CD4-positive, alpha-beta memory T cell (primary cell): ENCODE measurements around the gene EHD2. TPM values are rescaled to one million over a fixed set of nuclear protein-coding genes. Genes with fewer than 3 reads are reported as not detected.
"Not testable (repeated sequence)": the region's sequence is repeated elsewhere in the genome, so short reads cannot be mapped to it uniquely, and the experiment has no call there.

ENCODE experiments used
- CTCF ChIA-PET: fragments of 350-600 bp; sonication (Branson Sonifier 250); formaldehyde crosslinking; loops from one replicate; lab custom pipeline; 2021; ENCODE audit warnings: inconsistent platforms; ENCODE audit not compliant: partially characterized antibody; lab: Charles Lee
- POLR2A ChIA-PET: fragments of 350-600 bp; sonication (Branson Sonifier 250); formaldehyde crosslinking; loops from one replicate; lab custom pipeline; 2021; ENCODE audit not compliant: partially characterized antibody; lab: Charles Lee
- DNase-seq, 5 donors: peaks; one replicate each; pipeline versions ENCODE4 v3.0.0 to v3.0.0-alpha.2; 2020 to 2022; ENCODE audit warnings: mixed read lengths in 1 of 5
- H3K27ac ChIP-seq: one replicate; pipeline ENCODE4 v1.7.0; 2013; ENCODE audit warnings: low read depth, low read length
- H3K27me3 ChIP-seq: 2 replicates; pipeline ENCODE4 v1.7.0; 2013; ENCODE audit warnings: mild to moderate bottlenecking, low read length, moderate library complexity; ENCODE audit not compliant: insufficient read depth
- H3K36me3 ChIP-seq: 2 replicates; pipeline ENCODE4 v1.7.0; 2013; ENCODE audit warnings: mild to moderate bottlenecking, low read length, moderate library complexity; ENCODE audit not compliant: insufficient read depth
- H3K4me1 ChIP-seq: 2 replicates; pipeline ENCODE4 v1.7.0; 2013; ENCODE audit warnings: mild to moderate bottlenecking, low read length, moderate library complexity; ENCODE audit not compliant: insufficient read depth
- H3K4me3 ChIP-seq, 2 donors: one replicate each; pipeline ENCODE4 v1.7.0; 2013; ENCODE audit warnings: low read length in 2 of 2, mild to moderate bottlenecking in 1 of 2
- H3K9me3 ChIP-seq, 2 donors: one replicate each; pipeline ENCODE4 v1.7.0; 2013; ENCODE audit warnings: low read length in 2 of 2, control low read depth in 1 of 2; ENCODE audit not compliant: control insufficient read depth in 1 of 2
- H3K27ac Mint-ChIP-seq, 7 donors: one replicate each; pipeline ENCODE4 v1.8.0; 2020 to 2021; ENCODE audit warnings: mixed read lengths in 7 of 7, mild to moderate bottlenecking in 6 of 7, inconsistent platforms in 3 of 7, moderate library complexity in 3 of 7
- H3K27me3 Mint-ChIP-seq, 2 donors: one replicate each; pipeline ENCODE4 v1.8.0; 2020 to 2021; ENCODE audit warnings: mixed read lengths in 2 of 2
- H3K36me3 Mint-ChIP-seq, 2 donors: one replicate each; pipeline ENCODE4 v1.8.0; 2020 to 2021; ENCODE audit warnings: mixed read lengths in 2 of 2, inconsistent platforms in 1 of 2, mild to moderate bottlenecking in 1 of 2
- H3K4me1 Mint-ChIP-seq, 4 donors: one replicate each; pipeline ENCODE4 v1.8.0; 2020 to 2021; ENCODE audit warnings: mixed read lengths in 4 of 4, mild to moderate bottlenecking in 1 of 4
- H3K4me3 Mint-ChIP-seq, 8 donors: one replicate each; pipeline ENCODE4 v1.8.0; 2020 to 2021; ENCODE audit warnings: mixed read lengths in 8 of 8, mild to moderate bottlenecking in 7 of 8, moderate library complexity in 6 of 8, inconsistent platforms in 3 of 8
- H3K9me3 Mint-ChIP-seq, 8 donors: one replicate each; pipeline ENCODE4 v1.8.0; 2020 to 2021; ENCODE audit warnings: mixed read lengths in 8 of 8, mild to moderate bottlenecking in 5 of 8, inconsistent platforms in 3 of 8, moderate library complexity in 1 of 8
- intact Hi-C: fragments of 100-400 bp; cut with micrococcal nuclease; formaldehyde crosslinking; loops from one replicate; pipeline ENCODE4 v1.15.1; 2023
- polyA plus RNA-seq, 2 donors: library from polyadenylated mRNA; unstranded; fragments of 300-500 nt; fragmentation: Illumina TruSeq; gene quantifications; one replicate each; pipeline ENCODE4 v1.2.3, GENCODE V29; 2021
- total RNA-seq, 2 experiments: library from RNA; stranded (reverse); gene quantifications; one replicate each; pipeline ENCODE4 v1.2.3, GENCODE V29; 2021

The EHD2 gene
- total and polyA plus RNA-seq, 4 experiments from 2014 or later, result not detected

DNA sequence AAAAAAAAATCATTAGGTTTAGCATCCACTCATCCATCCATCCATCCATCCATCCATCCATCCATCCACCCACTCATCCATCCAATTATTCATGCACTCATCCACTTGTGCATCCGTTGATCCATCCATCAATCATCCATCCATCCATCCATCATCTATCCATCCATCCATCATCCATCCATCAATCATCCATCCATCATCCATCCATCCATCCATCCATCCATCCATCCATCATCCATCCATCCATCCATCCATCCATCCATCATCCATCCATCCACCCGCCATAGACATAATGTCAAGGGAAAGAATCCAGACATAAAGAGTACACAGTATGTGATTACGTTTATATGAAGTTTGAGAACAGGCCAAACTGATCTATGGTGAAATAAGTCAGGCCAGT lies 56.3 kb downstream of the EHD2 start:
- H3K27me3 Mint-ChIP-seq, result no peaks in the 10 kb centered on the region
- Histone ChIP-seq H3K4me1 (no peaks in the 10 kb centered on the region), H3K27ac (no peak overlapping the region), H3K36me3 (no peaks in the 10 kb centered on the region), H3K27me3 (no peaks in the 10 kb centered on the region), H3K9me3 (no peaks in the 10 kb centered on the region), H3K4me3 (no peak overlapping the region)
- no peak overlapping the region for H3K27ac Mint-ChIP-seq
- peaks cover 0 to 7% (median 0%) of the 10 kb centered on the region in 4 donors for H3K4me1 Mint-ChIP-seq
- H3K36me3 Mint-ChIP-seq, result no peaks in the 10 kb centered on the region
- DNase-seq, result no peak
- H3K4me3 Mint-ChIP-seq, result no peak overlapping the region
- ChIA-PET CTCF (no interaction called here), POLR2A (no interaction called here)
- peaks cover 0 to 2% (median 0%) of the 10 kb centered on the region in 8 donors for H3K9me3 Mint-ChIP-seq
- intact Hi-C loops, result no loop called here

DNA sequence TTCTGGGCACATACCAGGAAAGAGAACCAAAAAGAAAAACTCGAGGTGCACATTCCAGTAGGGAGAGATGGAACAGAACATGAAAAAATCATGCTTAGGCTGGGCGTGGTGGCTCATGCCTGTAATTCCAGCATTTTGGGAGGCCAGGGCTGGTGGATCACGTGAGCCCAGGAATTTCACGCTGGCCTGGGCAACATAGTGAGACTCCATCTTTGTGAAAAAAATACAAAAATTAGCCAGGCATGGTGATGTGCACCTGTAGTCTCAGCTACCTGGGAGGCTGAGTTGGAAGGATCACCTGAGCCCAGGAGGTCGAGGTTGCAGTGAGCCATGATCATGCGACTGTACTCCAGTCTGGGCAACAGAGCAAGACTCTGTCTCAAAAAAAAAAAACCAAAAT lies 58.1 kb downstream of the EHD2 start:
- intact Hi-C loops, H3K4me1 Mint-ChIP-seq, H3K9me3 Mint-ChIP-seq, H3K27ac Mint-ChIP-seq, DNase-seq, H3K27me3 ChIP-seq, H3K4me3 ChIP-seq, H3K36me3 ChIP-seq, POLR2A ChIA-PET, H3K27ac ChIP-seq, H3K27me3 Mint-ChIP-seq, H3K36me3 Mint-ChIP-seq, H3K9me3 ChIP-seq, CTCF ChIA-PET, H3K4me3 Mint-ChIP-seq, H3K4me1 ChIP-seq: not testable (repeated sequence)

DNA sequence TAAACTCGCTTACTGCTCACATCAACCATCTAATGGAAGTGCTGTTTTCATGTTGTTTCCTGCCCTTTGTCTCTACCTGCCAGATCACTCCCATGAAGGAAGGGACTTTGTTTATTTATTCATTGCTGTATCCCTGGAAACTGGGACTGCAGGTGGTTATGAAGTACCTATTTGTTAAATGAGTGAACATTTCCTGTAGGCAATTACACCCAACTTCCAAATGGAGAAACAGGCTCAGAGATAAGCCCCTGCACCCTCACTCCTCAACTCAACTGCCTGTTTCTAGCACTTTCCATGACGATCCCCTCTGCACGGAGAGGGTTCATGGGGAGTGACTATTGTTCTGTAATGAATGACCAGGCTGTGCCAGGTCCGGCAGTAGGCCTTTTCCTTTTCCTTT lies 63.3 kb downstream of the EHD2 start:
- no peaks in the 10 kb centered on the region for H3K27me3 ChIP-seq
- H3K9me3 ChIP-seq, result no peaks in the 10 kb centered on the region
- Mint-ChIP-seq H3K4me1 (peaks cover 12 to 39% (median 24%) of the 10 kb centered on the region in 4 donors), H3K27me3 (no peaks in the 10 kb centered on the region), H3K27ac (peak overlapping the region in 3 of 7 donors; percentile 11 to 71 (median 43)), H3K36me3 (peaks cover 4 to 10% of the 10 kb centered on the region in 2 donors), H3K9me3 (no peaks in the 10 kb centered on the region), H3K4me3 (peak overlapping the region in 3 of 8 donors; percentile 4 to 39 (median 31))
- H3K27ac ChIP-seq, result no peak overlapping the region
- H3K4me1 ChIP-seq, result peaks cover 17% of the 10 kb centered on the region
- CTCF ChIA-PET, result interaction anchor here (0.6 to 1.2 kb wide), 3 partner anchors 9 to 1953 kb away, joined by 3 to 5 read pairs (median 3); no protein-coding TSS in a partner anchor
- no peak for DNase-seq
- intact Hi-C loops, result no loop called here
- no peak overlapping the region for H3K4me3 ChIP-seq
- no peaks in the 10 kb centered on the region for H3K36me3 ChIP-seq
- POLR2A ChIA-PET, result interaction anchor here (0.7 kb wide), 1 partner anchor 729 kb away, joined by 4 read pairs; no protein-coding TSS in a partner anchor

DNA sequence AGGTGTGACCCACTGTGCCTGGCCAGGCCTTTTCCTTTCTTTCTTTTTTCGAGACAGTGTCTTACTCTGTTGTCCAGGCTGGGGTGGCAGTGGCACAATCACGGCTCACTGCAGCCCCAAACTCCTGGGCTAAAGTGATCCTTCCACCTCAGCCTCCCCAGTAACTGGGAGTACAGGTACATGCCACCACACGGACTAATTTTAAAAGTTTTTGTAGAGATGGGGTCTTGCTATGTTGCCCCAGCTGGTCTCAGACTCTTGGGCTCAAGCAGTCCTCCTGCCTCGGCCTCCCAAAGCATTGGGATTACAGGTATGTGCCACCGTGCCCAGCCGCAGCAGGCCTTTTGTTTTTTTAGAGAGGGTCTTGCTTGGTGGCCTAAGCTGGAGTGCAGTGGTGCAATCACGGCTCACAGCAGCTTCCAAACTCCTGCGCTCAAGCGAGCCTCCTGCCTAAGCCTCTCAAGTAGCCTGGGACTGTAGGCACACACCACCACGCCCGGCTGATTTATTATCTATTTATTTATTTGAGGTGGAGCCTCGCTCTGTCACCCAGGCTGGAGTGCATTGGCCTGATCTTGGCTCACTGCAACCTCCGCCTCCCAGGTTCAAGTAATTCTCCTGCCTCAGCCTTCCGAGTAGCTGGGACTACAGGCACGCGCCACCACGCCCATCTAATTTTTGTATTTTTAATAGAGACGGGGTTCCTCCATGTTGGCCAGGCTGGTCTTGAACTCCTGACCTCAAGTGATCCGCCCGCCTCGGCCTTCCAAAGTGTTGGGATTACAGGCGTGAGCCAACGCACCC lies 64.2 kb downstream of the EHD2 start:
- H3K4me3 ChIP-seq, result peak overlapping the region; percentile 55 to 99
- CTCF ChIA-PET, result interaction anchor here (1.2 kb wide), 1 partner anchor 10 kb away, joined by 3 read pairs; no protein-coding TSS in a partner anchor
- Mint-ChIP-seq H3K27ac (peak overlapping the region in 4 of 7 donors; percentile 74 to 97 (median 96)), H3K36me3 (peaks cover 13 to 18% of the 10 kb centered on the region in 2 donors), H3K4me1 (peaks cover 15 to 42% (median 27%) of the 10 kb centered on the region in 4 donors), H3K4me3 (peak overlapping the region; percentile 91 to 98 (median 96))
- not testable (repeated sequence) for H3K9me3 Mint-ChIP-seq, H3K27me3 Mint-ChIP-seq, H3K9me3 ChIP-seq, DNase-seq, H3K27me3 ChIP-seq, H3K36me3 ChIP-seq
- peaks cover 17% of the 10 kb centered on the region for H3K4me1 ChIP-seq
- POLR2A ChIA-PET, result interaction anchor here (0.7 to 2.1 kb wide), 6 partner anchors 19 to 1844 kb away, joined by 3 to 7 read pairs (median 4); partner anchors contain the start of gene NOP53
- peak overlapping the region; percentile 86 for H3K27ac ChIP-seq
- intact Hi-C loops, result loop anchor here (1.0 kb wide), 2 partner anchors 32 to 503 kb away; partner anchors contain the start of genes INAFM1 and NOP53

DNA sequence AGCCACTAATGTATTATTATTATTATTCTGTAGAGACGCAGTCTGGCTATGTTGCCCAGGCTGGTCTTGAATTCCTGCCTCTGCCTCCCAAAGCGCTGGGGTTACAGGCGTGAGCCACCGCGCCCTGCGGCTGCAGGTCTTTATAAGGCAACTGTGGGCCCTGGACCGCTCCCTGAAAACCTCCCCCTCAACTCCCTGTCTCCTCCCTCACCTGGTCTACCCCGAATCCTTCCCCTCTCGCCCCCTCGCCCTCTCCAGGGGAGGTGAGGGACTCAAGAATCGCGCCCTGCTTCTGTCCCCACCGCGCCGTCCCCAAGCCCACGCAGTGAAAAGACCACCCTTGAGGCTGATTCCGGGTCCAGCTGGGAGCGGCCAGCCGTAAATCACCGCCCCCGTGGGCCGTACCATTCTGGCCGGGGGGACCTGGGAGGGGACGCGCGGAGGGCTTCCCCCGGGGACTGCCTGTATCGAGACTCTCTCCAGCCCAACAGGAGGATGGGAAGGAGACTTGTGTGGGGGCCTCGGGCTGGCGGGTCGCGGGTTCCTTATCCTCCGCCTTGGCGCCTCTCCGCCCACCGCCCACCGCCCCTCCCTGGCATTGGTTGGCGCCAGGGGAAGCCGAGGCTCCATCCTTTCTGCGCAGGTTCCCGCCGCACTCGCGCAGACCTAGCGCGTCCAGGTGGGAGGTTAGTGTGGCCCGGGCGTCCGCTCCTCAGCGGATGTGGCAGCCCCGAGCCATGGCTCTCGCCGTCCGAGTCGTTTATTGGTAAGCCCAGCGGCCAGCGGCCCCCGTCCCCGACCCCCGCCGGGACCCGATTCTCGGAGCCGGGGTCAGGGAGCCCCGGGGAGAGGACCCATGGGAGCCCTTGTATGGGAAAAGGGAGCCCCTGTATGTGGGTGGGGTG lies 65.1 kb downstream of the EHD2 start, which contains the start of gene SELENOW:
Gene SELENOW (plus strand): TSS at position 655 of the 905 bp plus-strand sequence. CDS start 83 bp downstream, at position 738.
- Histone ChIP-seq H3K27ac (peak within 1 kb of the TSS; percentile 86), H3K27me3 (no peaks in the 10 kb centered on the region), H3K9me3 (no peaks in the 10 kb centered on the region), H3K36me3 (no peaks in the 10 kb centered on the region), H3K4me3 (peak within 1 kb of the TSS; percentile 55 to 99), H3K4me1 (peaks cover 17% of the 10 kb centered on the region)
- ChIA-PET CTCF (no interaction called here), POLR2A (interaction anchor here (0.7 to 2.1 kb wide), 6 partner anchors 20 to 1845 kb away, joined by 3 to 7 read pairs (median 3); partner anchors contain the start of gene NOP53)
- Mint-ChIP-seq H3K36me3 (peaks cover 17 to 24% of the 10 kb centered on the region in 2 donors), H3K4me1 (peaks cover 15 to 42% (median 27%) of the 10 kb centered on the region in 4 donors), H3K27ac (peak within 1 kb of the TSS; percentile 74 to 97 (median 95)), H3K27me3 (no peaks in the 10 kb centered on the region), H3K9me3 (no peaks in the 10 kb centered on the region), H3K4me3 (peak within 1 kb of the TSS; percentile 91 to 98 (median 96))
- intact Hi-C loops, result loop anchor here (1.0 kb wide), 2 partner anchors 33 to 504 kb away; partner anchors contain the start of genes INAFM1 and NOP53
- DNase-seq, result peak; percentile 73 to 87 (median 80)

DNA sequence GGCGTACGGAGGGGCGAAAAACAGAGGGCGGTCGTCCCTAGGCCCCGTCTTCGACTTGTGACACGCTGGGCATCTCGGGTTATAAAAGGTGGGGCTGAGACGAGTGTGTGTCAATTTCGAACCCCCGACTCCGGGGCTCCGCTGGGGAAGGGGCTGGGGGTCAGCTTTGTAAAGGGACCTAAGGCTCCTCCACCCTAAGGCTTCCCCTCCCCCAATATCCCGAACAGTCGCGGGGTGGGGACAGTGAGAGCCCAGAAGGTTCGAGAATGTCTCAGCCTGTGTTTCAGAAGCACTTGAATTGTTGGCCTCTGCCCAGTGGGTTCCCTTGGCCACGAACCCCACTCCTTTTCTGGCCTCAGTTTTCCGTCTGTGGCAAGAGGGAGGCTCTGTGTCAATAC lies 65.7 kb downstream of the EHD2 start:
- peaks cover 17% of the 10 kb centered on the region for H3K4me1 ChIP-seq
- no peaks in the 10 kb centered on the region for H3K9me3 Mint-ChIP-seq
- no peaks in the 10 kb centered on the region for H3K27me3 Mint-ChIP-seq
- H3K36me3 ChIP-seq, result peaks cover 4% of the 10 kb centered on the region
- H3K4me1 Mint-ChIP-seq, result peaks cover 15 to 42% (median 27%) of the 10 kb centered on the region in 4 donors
- H3K36me3 Mint-ChIP-seq, result peaks cover 20 to 28% of the 10 kb centered on the region in 2 donors
- peak overlapping the region; percentile 91 to 98 (median 96) for H3K4me3 Mint-ChIP-seq
- intact Hi-C loops, result loop anchor here (1.0 kb wide), 2 partner anchors 34 to 505 kb away; partner anchors contain the start of genes INAFM1 and NOP53
- peak overlapping the region; percentile 86 for H3K27ac ChIP-seq
- no peak for DNase-seq
- peak overlapping the region; percentile 55 to 99 for H3K4me3 ChIP-seq
- ChIA-PET POLR2A (interaction anchor here (0.8 to 2.1 kb wide), 2 partner anchors 20 to 178 kb away, joined by 3 to 7 read pairs; no protein-coding TSS in a partner anchor), CTCF (no interaction called here)
- no peaks in the 10 kb centered on the region for H3K9me3 ChIP-seq
- no peaks in the 10 kb centered on the region for H3K27me3 ChIP-seq
- H3K27ac Mint-ChIP-seq, result peak overlapping the region; percentile 74 to 97 (median 95)
